Right atrium auricular region (tissue), 2 donors: ENCODE data around the gene C6orf89. TPM values are rescaled to one million over a fixed set of nuclear protein-coding genes. Genes with fewer than 3 reads are reported as not detected.

Source experiments
- total RNA-seq, 2 donors: library from RNA; depleted of rRNA; stranded (reverse); fragments of >200 nt; gene quantifications; one replicate each; pipeline ENCODE4 v1.1.0, GENCODE V29; 2016

The C6orf89 gene
- total RNA-seq, 2 donors from 2014 or later = 55.0 to 59.5 TPM

Other genes with a start within 250 kb of the C6orf89 start
- gene CDKN1A, start 207.2 kb upstream of the C6orf89 start, total RNA-seq = 100 to 1,000 TPM in 1 of 2 donors, 10 to 100 TPM in 1; 63.8 to 128 TPM
- gene RAB44, start 188.1 kb upstream of the C6orf89 start, total RNA-seq = under 1 TPM in 1 of 2 donors, not detected in 1; 0.12 TPM
- 10 to 100 TPM; 36.7 to 47.4 TPM for gene CPNE5, start 46.5 kb upstream of the C6orf89 start, total RNA-seq
- gene PPIL1, start 11.1 kb upstream of the C6orf89 start, total RNA-seq = 10 to 100 TPM; 41.1 to 53.7 TPM
- gene PI16, start 68.8 kb downstream of the C6orf89 start, total RNA-seq = 10 to 100 TPM; 14.2 to 48.5 TPM
- 100 to 1,000 TPM; 155 to 259 TPM for gene MTCH1, start 100.2 kb downstream of the C6orf89 start, total RNA-seq
- gene FGD2, start 119.7 kb downstream of the C6orf89 start, total RNA-seq = 1 to 10 TPM; 4.9 to 8.0 TPM